HepG2 (cell line): Measurements from ENCODE around the gene MRPL14. TPM values are rescaled to one million over a fixed set of nuclear protein-coding genes. Genes with fewer than 3 reads are reported as not detected.
A peak's percentile ranks its signal among the peaks of the same experiment; 100 is the strongest.

Source experiments
- GLI4 ChIP-seq: sonication (generic); formaldehyde crosslinking; IDR thresholded peaks from 2 replicates; pipeline ENCODE4 v1.5.1; 2020; ENCODE audit warnings: missing genetic modification reagents, mild to moderate bottlenecking, moderate library complexity, borderline replicate concordance
- NFE2L1 ChIP-seq: sonication (generic); formaldehyde crosslinking; IDR thresholded peaks from 2 replicates; pipeline ENCODE4 v1.4.0; 2020; ENCODE audit warnings: missing genetic modification reagents, mild to moderate bottlenecking, borderline replicate concordance
- RXRA ChIP-seq: sonication (generic); formaldehyde crosslinking; IDR thresholded peaks from 2 replicates; pipeline ENCODE4 v1.5.1; 2020; ENCODE audit warnings: missing genetic modification reagents
- TSC22D2 ChIP-seq: sonication (generic); formaldehyde crosslinking; IDR thresholded peaks from 2 replicates; pipeline ENCODE4 v1.5.1; 2020; ENCODE audit warnings: missing genetic modification reagents, mild to moderate bottlenecking, borderline replicate concordance
- ZNF572 ChIP-seq: sonication (generic); formaldehyde crosslinking; IDR thresholded peaks from 2 replicates; pipeline ENCODE4 v1.5.1; 2020; ENCODE audit warnings: mild to moderate bottlenecking, missing genetic modification reagents
- ZNF652 ChIP-seq: IDR thresholded peaks from 2 replicates; pipeline ENCODE4 v1.6.1; 2016; ENCODE audit warnings: low read depth, borderline replicate concordance
- ZNF670 ChIP-seq: sonication (generic); formaldehyde crosslinking; IDR thresholded peaks from 2 replicates; pipeline ENCODE4 v1.8.0; 2022; ENCODE audit warnings: mild to moderate bottlenecking, missing genetic modification reagents, borderline replicate concordance
- ZSCAN29 ChIP-seq: sonication (generic); formaldehyde crosslinking; conservative IDR thresholded peaks from 2 replicates; pipeline ENCODE4 v1.4.0; 2020; ENCODE audit warnings: mild to moderate bottlenecking, missing genetic modification reagents
- ZSCAN9 ChIP-seq: IDR thresholded peaks from 2 replicates; pipeline ENCODE4 v1.6.1; 2016; ENCODE audit warnings: borderline replicate concordance
- polyA plus RNA-seq, 8 experiments: library from polyadenylated mRNA; depleted of rRNA in 3 of 8; stranded (reverse) in 7 of 8; unstranded in 1 of 8; fragments of >200 nt; fragmentation: Illumina TruSeq in 4 of 8; extraction: Trizol in 4 of 8; gene quantifications; 2 replicates each; pipeline versions ENCODE4 v1.2.1 to v1.2.3, GENCODE V29; 2011 to 2016; ENCODE audit warnings: low read depth in 4 of 8, missing spikeins in 1 of 8, mixed read lengths in 1 of 8; ENCODE audit not compliant: insufficient read depth in 1 of 8
- total RNA-seq, 5 experiments: library from RNA; depleted of rRNA; stranded (reverse); fragments of >200 nt; fragmentation: Illumina TruSeq; extraction: Trizol; gene quantifications; 2 replicates each; pipeline ENCODE4 v1.2.3, GENCODE V29; 2016; ENCODE audit warnings: low read depth in 1 of 5
- TF ChIP-seq, protein P1 (sequence below): sonication (generic); formaldehyde crosslinking; IDR thresholded peaks from 2 replicates; pipeline ENCODE4 v1.5.0; 2020; ENCODE audit warnings: mild to moderate bottlenecking, missing genetic modification reagents, borderline replicate concordance
- TF ChIP-seq, protein P2 (sequence below): sonication (generic); formaldehyde crosslinking; IDR thresholded peaks from 2 replicates; pipeline ENCODE4 v1.5.0; 2020; ENCODE audit warnings: mild to moderate bottlenecking, missing genetic modification reagents
- TF ChIP-seq, protein P3 (sequence below): sonication (generic); formaldehyde crosslinking; IDR thresholded peaks from 2 replicates; pipeline ENCODE4 v1.8.1; 2023; ENCODE audit warnings: mild to moderate bottlenecking, missing genetic modification reagents, borderline replicate concordance
- TF ChIP-seq, protein P4 (sequence below): IDR thresholded peaks from 2 replicates; pipeline ENCODE4 v1.4.0; 2020; ENCODE audit warnings: mild to moderate bottlenecking, missing genetic modification reagents
- TF ChIP-seq, protein P5 (sequence below): sonication (generic); formaldehyde crosslinking; IDR thresholded peaks from 2 replicates; pipeline ENCODE4 v1.4.0; 2020; ENCODE audit warnings: missing genetic modification reagents, borderline replicate concordance

MRPL14 gene
- total and polyA plus RNA-seq, 2 of the 13 experiments (the other 11 are each of a cell fraction or from before 2014, with no cell fraction given): 157 to 178 TPM

DNA sequence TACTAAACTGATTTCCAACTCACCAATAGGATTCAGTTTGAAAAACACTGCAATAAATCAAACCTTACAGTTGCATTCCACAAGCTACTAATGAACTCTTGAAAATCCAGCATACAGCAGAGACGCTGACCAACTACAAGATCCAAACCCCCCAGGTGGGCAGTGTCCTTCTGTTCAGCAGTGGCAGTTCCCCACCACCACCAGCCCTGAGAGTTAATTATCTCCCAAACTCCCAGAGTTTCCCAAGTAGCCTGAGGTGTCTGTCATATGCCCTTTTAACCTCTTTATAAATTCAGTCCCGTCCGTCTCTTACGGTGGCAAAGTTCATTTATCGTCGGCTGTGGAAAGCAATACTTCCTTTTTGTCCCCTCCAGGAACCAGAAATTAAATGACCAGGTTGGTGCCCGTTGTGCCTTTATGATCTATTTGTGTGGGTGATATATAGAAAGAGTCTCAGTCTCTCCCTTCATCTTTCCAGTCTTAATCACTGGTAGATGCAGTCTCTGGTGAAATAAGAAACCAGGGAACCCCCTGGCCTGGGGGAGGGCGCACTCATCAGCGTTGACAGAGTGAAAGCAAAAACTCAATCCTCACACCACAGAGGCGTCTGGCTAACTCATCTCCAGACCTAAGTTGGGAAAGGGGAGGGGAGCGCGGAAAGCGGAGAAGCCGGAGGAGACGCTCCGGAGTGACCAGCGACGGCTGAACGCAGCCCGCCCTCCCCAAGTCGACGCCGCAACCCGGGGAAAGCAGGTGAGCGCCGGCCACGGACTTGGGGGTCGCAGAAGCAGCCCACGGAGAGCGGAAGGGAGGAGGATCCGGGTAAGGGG is 717 bp downstream of the MRPL14 start (continued):
- TF ChIP-seq, protein P1, sequence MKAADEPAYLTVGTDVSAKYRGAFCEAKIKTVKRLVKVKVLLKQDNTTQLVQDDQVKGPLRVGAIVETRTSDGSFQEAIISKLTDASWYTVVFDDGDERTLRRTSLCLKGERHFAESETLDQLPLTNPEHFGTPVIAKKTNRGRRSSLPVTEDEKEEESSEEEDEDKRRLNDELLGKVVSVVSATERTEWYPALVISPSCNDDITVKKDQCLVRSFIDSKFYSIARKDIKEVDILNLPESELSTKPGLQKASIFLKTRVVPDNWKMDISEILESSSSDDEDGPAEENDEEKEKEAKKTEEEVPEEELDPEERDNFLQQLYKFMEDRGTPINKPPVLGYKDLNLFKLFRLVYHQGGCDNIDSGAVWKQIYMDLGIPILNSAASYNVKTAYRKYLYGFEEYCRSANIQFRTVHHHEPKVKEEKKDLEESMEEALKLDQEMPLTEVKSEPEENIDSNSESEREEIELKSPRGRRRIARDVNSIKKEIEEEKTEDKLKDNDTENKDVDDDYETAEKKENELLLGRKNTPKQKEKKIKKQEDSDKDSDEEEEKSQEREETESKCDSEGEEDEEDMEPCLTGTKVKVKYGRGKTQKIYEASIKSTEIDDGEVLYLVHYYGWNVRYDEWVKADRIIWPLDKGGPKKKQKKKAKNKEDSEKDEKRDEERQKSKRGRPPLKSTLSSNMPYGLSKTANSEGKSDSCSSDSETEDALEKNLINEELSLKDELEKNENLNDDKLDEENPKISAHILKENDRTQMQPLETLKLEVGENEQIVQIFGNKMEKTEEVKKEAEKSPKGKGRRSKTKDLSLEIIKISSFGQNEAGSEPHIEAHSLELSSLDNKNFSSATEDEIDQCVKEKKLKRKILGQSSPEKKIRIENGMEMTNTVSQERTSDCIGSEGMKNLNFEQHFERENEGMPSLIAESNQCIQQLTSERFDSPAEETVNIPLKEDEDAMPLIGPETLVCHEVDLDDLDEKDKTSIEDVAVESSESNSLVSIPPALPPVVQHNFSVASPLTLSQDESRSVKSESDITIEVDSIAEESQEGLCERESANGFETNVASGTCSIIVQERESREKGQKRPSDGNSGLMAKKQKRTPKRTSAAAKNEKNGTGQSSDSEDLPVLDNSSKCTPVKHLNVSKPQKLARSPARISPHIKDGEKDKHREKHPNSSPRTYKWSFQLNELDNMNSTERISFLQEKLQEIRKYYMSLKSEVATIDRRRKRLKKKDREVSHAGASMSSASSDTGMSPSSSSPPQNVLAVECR (CRISPR knock-in tag): peak; percentile 3
- 0 out of 2 replicates have a peak, but pooled peaks have one; percentile 5 for TF ChIP-seq RXRA
- TF ChIP-seq, protein P2, sequence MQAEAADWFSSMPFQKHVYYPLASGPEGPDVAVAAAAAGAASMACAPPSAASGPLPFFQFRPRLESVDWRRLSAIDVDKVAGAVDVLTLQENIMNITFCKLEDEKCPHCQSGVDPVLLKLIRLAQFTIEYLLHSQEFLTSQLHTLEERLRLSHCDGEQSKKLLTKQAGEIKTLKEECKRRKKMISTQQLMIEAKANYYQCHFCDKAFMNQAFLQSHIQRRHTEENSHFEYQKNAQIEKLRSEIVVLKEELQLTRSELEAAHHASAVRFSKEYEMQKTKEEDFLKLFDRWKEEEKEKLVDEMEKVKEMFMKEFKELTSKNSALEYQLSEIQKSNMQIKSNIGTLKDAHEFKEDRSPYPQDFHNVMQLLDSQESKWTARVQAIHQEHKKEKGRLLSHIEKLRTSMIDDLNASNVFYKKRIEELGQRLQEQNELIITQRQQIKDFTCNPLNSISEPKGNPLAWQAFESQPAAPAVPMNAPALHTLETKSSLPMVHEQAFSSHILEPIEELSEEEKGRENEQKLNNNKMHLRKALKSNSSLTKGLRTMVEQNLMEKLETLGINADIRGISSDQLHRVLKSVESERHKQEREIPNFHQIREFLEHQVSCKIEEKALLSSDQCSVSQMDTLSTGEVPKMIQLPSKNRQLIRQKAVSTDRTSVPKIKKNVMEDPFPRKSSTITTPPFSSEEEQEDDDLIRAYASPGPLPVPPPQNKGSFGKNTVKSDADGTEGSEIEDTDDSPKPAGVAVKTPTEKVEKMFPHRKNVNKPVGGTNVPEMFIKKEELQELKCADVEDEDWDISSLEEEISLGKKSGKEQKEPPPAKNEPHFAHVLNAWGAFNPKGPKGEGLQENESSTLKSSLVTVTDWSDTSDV (CRISPR knock-in tag): no peak
- TF ChIP-seq ZSCAN29 (CRISPR knock-in tag): no peak
- no peak for TF ChIP-seq NFE2L1 (CRISPR knock-in tag)
- TF ChIP-seq, protein P3, sequence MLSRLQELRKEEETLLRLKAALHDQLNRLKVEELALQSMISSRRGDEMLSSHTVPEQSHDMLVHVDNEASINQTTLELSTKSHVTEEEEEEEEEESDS: peak; percentile 30; the same call in 1 of the 2 replicates
- TF ChIP-seq ZNF652 (CRISPR knock-in tag): no peak
- no peak for TF ChIP-seq TSC22D2 (CRISPR knock-in tag)
- TF ChIP-seq GLI4 (CRISPR knock-in tag): 0 out of 2 replicates have a peak, but pooled peaks have one; percentile 22
- TF ChIP-seq ZNF572: no peak
- TF ChIP-seq, protein P4, sequence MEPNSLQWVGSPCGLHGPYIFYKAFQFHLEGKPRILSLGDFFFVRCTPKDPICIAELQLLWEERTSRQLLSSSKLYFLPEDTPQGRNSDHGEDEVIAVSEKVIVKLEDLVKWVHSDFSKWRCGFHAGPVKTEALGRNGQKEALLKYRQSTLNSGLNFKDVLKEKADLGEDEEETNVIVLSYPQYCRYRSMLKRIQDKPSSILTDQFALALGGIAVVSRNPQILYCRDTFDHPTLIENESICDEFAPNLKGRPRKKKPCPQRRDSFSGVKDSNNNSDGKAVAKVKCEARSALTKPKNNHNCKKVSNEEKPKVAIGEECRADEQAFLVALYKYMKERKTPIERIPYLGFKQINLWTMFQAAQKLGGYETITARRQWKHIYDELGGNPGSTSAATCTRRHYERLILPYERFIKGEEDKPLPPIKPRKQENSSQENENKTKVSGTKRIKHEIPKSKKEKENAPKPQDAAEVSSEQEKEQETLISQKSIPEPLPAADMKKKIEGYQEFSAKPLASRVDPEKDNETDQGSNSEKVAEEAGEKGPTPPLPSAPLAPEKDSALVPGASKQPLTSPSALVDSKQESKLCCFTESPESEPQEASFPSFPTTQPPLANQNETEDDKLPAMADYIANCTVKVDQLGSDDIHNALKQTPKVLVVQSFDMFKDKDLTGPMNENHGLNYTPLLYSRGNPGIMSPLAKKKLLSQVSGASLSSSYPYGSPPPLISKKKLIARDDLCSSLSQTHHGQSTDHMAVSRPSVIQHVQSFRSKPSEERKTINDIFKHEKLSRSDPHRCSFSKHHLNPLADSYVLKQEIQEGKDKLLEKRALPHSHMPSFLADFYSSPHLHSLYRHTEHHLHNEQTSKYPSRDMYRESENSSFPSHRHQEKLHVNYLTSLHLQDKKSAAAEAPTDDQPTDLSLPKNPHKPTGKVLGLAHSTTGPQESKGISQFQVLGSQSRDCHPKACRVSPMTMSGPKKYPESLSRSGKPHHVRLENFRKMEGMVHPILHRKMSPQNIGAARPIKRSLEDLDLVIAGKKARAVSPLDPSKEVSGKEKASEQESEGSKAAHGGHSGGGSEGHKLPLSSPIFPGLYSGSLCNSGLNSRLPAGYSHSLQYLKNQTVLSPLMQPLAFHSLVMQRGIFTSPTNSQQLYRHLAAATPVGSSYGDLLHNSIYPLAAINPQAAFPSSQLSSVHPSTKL (CRISPR knock-in tag): no peak
- TF ChIP-seq ZSCAN9 (CRISPR knock-in tag): no peak; the same call in 1 of the 2 replicates
- TF ChIP-seq, protein P5, sequence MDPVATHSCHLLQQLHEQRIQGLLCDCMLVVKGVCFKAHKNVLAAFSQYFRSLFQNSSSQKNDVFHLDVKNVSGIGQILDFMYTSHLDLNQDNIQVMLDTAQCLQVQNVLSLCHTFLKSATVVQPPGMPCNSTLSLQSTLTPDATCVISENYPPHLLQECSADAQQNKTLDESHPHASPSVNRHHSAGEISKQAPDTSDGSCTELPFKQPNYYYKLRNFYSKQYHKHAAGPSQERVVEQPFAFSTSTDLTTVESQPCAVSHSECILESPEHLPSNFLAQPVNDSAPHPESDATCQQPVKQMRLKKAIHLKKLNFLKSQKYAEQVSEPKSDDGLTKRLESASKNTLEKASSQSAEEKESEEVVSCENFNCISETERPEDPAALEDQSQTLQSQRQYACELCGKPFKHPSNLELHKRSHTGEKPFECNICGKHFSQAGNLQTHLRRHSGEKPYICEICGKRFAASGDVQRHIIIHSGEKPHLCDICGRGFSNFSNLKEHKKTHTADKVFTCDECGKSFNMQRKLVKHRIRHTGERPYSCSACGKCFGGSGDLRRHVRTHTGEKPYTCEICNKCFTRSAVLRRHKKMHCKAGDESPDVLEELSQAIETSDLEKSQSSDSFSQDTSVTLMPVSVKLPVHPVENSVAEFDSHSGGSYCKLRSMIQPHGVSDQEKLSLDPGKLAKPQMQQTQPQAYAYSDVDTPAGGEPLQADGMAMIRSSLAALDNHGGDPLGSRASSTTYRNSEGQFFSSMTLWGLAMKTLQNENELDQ (CRISPR knock-in tag): no peak
- TF ChIP-seq ZNF670 (CRISPR knock-in tag): no peak; the same call in 1 of the 2 replicates
